GM19452 (cell line): Measurements from ENCODE around the gene CCDC174.

ENCODE experiments used
- ATAC-seq: cut with Tn5 transposase; IDR thresholded peaks from one replicate; pipeline ENCODE4 v1.9.1; 2021; ENCODE audit not compliant: unreplicated experiment

The CCDC174 gene

DNA sequence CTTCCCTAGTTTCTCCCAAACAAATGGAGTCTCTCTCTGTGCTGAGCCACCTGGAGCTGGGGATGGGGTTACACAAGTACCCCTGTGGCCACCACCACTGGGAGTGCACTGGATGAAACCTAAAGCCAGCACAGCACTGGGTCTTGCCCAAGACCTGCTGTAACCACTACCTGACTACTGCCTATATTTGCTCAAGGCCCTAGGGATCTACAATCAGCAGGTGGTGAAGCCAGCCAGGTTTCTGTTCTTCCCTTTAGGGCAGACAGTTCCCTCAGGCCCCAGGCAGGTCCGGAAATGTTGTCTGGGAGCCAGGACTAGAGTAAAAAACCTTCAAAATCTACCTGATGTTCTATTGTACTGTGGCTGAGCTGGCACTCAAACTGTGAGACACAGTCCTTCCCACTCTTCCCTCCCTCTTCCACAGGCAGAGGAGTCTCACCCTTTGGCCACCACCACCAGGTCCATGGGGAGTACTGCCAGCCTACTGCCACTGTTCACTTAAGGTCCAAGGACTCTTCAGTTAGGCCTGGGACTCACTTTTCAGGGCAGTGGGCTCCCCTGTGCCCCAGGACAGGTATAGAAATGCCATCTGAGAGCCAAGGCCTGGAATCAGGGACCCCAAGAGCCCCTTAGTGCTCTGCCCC lies 47.2 kb downstream of the CCDC174 start:
- ATAC-seq = no peak

DNA sequence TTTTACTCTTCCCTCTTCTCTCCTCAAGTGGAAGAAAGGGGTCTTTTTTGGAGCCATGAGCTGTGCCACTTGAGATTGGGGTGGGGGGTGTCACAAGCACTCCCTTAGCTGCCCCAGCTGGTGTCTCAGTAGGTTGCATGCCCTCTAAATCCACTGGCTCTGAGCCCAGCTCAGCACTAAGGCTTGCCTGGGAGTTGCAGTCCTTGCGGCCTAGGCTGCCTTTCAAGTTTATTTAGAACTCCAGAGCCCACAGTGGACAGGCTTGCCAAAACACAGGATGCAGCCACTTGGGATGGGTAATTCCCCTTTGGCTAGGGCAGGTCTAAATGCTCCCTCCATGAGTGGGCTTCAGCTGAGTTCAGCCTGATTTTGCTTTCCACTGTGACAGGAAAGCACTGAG lies 48.1 kb downstream of the CCDC174 start:
- no peak for ATAC-seq

DNA sequence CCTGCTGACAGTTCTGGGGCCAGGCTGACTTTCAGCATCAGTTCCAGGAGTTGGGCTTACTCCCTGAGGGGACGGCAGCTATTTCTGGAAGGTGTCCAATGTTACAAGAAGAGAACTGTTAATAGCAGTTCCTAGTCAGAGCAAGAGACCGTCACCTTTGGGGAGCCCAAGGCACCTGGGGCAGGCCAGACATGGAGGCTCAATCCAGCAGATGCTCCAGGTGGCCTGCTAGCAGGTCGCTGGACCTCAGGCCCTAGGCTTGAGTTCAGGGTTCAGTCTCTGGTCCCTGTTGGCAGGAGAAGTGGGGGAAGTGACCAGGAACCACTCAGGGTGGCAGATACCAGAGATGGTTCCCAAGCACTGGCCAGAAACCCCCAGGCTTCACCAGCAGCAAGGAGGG lies 49.3 kb downstream of the CCDC174 start:
- ATAC-seq = no peak

DNA sequence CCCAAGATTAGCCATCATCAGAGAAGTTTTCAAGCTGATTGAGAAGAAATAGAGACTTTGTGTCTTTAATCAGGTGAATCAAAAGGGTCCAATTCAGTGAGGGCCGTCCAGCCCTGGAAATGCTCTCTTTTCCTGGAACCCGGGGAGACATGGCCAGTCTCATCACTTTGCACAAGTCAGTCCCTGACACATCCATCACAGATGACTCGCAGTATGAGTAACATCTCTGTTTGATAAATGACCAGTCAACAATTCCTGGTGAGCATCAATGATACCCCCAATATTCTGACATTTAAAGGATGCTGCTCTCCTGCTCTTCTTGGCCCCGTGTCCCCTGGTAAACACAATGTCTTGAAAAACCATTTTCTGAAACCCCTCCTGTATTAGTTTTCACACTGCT lies 50.1 kb downstream of the CCDC174 start:
- no peak for ATAC-seq

DNA sequence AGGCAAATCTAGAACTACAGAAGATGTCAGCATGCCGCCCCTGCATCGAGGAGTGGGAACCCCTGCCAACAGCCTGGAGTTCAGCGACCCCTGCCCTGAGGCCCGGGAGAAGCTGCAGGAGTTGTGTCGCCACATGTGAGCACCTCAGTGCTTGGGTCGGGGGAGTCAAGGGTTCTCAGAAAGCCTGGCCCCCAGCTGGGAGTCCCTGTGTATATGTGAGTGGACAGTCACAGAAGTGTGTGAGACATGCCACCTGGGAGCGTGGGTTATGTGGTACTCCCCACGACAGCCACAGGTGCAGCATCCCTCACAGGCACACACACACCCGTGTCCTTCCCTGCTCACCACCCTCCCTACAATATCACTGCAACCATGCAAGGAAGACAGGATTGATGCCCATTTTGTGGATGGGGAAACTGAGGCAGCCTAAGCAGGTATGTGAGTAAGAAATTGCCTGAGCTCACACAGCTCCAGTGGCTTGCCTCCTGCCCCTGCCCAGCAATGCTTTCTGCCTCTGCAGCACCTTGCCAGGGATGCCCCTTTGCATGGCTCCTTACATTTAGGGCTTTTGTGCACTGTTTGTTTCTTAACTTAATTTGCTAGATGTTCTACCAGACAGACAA lies 51.7 kb downstream of the CCDC174 start:
- no peak for ATAC-seq

DNA sequence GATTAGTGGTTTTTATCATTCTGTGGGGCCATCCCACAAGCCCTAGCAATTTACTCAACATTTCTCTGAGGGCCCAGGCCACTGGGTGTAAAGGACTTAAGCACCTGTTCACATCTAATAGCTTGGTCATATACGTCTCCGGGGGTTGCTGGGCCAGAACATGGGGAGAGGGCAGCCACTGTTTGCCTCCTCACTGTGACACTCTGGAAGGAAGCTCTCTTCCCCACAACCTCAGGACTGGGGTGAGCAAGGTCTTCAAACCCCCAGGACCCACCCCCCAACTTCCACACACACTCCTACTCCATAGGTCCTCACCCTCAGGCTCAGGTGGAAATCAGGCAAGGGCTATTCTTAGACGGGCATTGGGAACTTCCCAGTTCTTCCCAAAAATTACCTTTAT lies 52.2 kb downstream of the CCDC174 start:
- ATAC-seq = no peak

DNA sequence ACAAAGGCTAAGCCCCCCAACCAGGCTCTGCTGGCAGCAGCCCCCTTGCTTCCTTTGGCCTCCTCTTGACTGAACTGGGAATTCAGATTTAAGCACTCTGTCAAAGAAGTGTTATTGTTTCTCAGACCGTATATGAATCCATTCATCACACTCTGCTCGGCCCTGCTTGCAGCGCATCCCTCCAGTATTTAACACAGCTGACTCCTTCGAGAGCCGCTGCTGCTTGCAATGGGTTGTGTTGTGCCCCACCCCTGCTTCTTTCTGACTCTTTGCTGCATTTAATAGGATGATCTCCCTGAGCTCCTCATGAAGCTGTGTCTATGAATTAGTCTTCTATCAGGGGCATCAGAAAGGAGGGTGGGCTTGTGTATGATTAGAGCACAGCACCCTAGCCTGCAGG lies 54.5 kb downstream of the CCDC174 start:
- ATAC-seq = no peak

DNA sequence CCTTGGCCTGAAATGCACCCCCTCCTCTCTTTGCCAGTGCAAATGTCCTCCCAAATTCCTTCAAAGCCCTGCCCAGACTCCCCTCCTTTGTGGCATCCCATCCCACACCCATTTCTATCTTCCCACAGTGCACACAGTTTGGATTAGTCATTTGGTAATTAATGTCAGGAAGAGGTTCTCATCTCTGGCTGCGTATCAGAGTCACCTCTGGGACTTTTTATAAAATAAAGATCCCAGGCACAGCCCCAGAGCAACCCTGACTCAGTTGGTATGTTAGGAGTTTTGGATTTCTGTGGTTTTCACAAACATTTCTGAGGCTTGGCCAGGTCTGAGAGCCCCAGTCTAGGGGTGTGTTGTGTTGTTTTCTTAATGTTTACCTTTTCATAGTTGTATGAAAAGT lies 65.0 kb downstream of the CCDC174 start:
- no peak for ATAC-seq

DNA sequence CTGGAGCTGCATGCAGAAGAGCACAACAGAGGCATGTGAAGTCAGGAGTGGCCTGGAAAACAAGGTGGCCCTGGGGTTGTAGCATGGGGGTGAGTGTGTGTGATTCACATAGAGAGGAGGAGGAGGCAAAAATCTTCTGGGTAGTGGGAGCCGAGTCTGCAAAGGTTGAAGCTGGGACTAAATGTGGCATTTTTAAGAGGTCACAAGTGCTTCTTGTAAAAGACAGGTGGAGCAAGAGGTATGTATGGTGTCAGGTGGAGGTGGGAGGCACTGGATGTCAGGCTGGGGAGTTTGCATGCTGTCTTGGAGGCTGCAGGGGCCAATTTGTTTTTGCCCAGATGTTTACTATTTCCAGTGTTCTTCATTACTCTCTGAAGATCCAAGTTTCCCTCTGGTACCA lies 65.7 kb downstream of the CCDC174 start:
- no peak for ATAC-seq

DNA sequence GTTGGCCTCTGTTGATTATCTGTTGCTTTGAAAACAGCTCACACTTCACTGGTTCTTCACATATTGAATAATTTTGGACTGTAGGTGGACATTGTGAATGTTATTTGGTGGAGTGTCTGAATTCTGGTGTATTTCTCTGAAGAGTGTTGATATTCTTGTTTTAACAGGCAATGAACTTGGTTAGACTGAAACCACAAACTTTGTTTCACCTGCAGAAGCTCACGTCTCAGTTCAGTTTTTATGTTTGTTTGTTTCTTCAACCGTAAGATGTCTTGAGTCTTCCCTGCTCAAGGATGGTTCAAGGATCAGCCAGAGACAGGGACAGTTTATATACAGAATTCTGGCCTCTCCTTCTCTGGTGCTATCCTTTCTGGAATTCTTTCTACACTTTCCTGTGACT lies 67.0 kb downstream of the CCDC174 start:
- ATAC-seq = no peak

DNA sequence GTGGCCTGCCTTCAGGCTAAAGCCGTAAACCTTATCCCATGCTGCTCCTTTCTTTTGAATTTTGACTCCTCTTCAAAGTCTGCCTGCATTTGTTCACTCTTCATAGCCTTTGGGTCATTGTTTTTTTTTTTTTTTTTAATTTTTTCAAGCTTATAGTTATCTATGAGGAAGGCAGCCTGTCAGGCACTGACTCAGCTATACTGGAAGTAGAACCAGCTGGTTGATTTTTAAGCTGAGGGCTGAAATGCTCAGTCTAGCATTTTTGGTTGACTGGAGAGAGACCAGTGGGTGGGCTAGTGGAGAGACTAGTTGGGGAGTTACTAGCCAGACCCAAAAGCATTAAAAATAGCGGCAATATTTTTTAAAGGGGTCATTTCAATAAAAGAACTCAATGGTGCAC lies 67.4 kb downstream of the CCDC174 start:
- ATAC-seq = no peak

DNA sequence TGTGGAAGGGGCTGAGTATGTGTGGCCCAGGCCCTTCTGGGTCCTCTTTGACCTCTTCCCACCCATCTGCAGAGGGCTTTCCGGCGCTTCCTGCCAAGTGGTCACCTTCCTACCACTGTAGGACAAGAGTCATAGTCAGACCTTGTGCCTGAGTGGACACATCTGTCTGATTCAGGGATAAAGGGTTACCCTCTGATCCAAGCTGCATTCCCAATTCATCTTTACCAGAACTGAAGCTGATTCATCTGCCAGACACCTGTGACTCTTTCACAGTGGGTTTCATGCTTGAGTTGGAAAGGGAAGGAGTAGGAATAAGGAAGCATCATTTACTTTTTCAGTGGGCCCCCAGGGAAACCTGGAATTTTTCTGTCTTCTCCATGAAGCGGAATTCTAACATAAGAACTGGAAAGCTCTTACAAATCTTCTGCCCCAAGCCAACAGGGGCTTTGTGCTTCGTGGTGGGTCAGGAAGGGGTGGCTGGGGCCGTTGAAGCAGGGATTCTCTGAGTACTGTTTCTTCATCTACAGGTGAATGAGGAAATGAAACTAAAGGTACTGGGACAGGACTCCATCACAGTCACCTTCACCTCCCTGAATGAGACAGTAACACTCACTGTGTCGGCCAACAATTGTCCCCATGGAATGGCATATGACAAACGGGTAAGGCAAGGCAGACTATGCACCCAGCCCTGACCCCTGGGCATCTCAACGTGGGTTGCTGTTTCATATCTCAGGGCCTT lies 69.7 kb downstream of the CCDC174 start:
- ATAC-seq = no peak
